Esophagus squamous epithelium (tissue), 5 donors: ENCODE results near the gene ZNF653. TPM values are rescaled to one million over a fixed set of nuclear protein-coding genes. Genes with fewer than 3 reads are reported as not detected.

Experiments used
- DNase-seq: peaks from one replicate; lab custom pipeline; 2025; lab: John Stamatoyannopoulos, UW
- H3K27ac ChIP-seq, 4 donors: fragments of 200-600 bp; sonication (generic); one replicate each; pipeline ENCODE4 v1.5.1; 2016 to 2019; ENCODE audit warnings: mild to moderate bottlenecking in 1 of 4
- H3K27me3 ChIP-seq, 4 donors: fragments of 200-600 bp; sonication (generic); 1 replicate in 3 of 4; 2 replicates in 1 of 4; pipeline versions ENCODE4 v1.5.1 to v1.6.0; 2017 to 2021; ENCODE audit warnings: antibody characterized with exemption in 1 of 4
- H3K36me3 ChIP-seq, 3 donors: fragments of 200-600 bp; sonication (generic); one replicate each; pipeline ENCODE4 v1.5.1; 2016 to 2019
- H3K4me1 ChIP-seq, 3 donors: fragments of 200-600 bp; sonication (generic); one replicate each; pipeline ENCODE4 v1.5.1; 2017 to 2019
- H3K4me3 ChIP-seq, 4 donors: fragments of 200-600 bp; sonication (generic); 1 replicate in 3 of 4; 2 replicates in 1 of 4; pipeline ENCODE4 v1.5.1; 2016 to 2019; ENCODE audit warnings: mild to moderate bottlenecking in 2 of 4, moderate library complexity in 1 of 4
- H3K9me3 ChIP-seq, 3 donors: fragments of 200-600 bp; sonication (generic); one replicate each; pipeline ENCODE4 v1.5.1; 2016 to 2019
- CTCF ChIP-seq, 6 experiments: fragments of 450-650 bp in 4 of 6; fragments of 200-600 bp in 2 of 6; sonication (generic) in 2 of 6; IDR thresholded peaks; one replicate each; pipeline ENCODE4 v1.5.1; 2016 to 2019; ENCODE audit warnings: antibody characterized with exemption in 6 of 6, mild to moderate bottlenecking in 4 of 6, moderate library complexity in 4 of 6
- POLR2A ChIP-seq, 4 donors: fragments of 450-650 bp; IDR thresholded peaks; one replicate each; pipeline ENCODE4 v1.6.1; 2017; ENCODE audit warnings: antibody characterized with exemption in 4 of 4, mild to moderate bottlenecking in 4 of 4, moderate library complexity in 3 of 4
- WGBS, 2 donors: methylation state at CpG; one replicate each; pipeline ENCODE4 v1.1.5; 2018; 5-methylcytosine and 5-hydroxymethylcytosine counted together
- intact Hi-C: fragments of 100-400 bp; cut with DNase I; formaldehyde crosslinking; loops from one replicate; pipeline ENCODE4 v1.15.0; 2022
- total RNA-seq, 4 donors: library from RNA; depleted of rRNA; stranded (reverse); fragments of >200 nt; gene quantifications; one replicate each; pipeline ENCODE4 v1.1.0, GENCODE V29; 2016
- donor health status: DM: yes; HTN: yes; CAD: no.

The ZNF653 gene
- total RNA-seq, 4 donors from 2014 or later = 3.6 to 10.2 (median 5.0) TPM

DNA sequence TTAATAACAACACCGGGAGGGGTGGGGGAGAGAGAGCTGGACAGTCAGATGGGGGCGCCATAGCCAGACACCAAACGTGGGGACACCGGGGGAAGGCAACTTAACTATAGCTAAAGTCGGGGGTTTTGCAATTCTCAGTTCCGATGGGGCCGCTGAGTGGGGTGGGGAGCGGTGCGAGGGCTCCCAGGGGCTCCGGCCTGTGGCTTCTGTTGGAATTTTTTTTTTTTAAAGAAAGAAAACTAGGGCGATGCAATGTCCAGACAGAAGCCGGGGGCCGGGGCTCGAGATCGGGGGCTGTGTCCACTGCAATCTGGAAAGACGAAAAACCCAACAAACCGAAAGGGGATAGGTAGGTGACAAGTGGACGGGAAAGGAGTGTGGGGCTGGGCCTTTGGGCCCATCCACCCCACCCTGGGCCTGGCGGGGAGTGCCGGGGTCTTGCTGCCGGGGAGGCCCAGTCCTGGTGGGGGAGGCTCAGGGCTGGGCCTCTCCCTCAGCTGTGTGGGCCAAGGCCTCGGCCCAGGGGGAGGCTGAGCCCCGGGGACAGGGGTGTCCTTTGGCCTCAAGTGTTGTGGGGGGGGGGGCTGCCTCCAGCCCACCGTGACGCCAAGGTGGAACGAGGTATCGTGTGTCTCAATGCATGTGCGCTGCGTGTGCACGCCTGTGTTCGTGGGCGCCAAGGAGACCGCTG is 52.9 kb downstream of the ZNF653 start:
- Histone ChIP-seq H3K36me3 (peaks cover 14 to 33% (median 18%) of the 10 kb centered on the region in 3 donors), H3K4me1 (peaks cover 0 to 9% (median 3%) of the 10 kb centered on the region in 3 donors), H3K9me3 (no peaks in the 10 kb centered on the region), H3K27me3 (peaks cover 0 to 14% (median 0%) of the 10 kb centered on the region in 4 donors), H3K4me3 (no peak overlapping the region), H3K27ac (no peak overlapping the region)
- no peak for DNase-seq
- WGBS, 2 donors = 63 to 84% methylated on average over 9 to 20 of the region's 33 CpGs
- TF ChIP-seq CTCF (IDR thresholded peaks at IDR 0.05) (no peak), POLR2A (IDR thresholded peaks at IDR 0.05) (no peak)
- intact Hi-C loops = no loop called here

DNA sequence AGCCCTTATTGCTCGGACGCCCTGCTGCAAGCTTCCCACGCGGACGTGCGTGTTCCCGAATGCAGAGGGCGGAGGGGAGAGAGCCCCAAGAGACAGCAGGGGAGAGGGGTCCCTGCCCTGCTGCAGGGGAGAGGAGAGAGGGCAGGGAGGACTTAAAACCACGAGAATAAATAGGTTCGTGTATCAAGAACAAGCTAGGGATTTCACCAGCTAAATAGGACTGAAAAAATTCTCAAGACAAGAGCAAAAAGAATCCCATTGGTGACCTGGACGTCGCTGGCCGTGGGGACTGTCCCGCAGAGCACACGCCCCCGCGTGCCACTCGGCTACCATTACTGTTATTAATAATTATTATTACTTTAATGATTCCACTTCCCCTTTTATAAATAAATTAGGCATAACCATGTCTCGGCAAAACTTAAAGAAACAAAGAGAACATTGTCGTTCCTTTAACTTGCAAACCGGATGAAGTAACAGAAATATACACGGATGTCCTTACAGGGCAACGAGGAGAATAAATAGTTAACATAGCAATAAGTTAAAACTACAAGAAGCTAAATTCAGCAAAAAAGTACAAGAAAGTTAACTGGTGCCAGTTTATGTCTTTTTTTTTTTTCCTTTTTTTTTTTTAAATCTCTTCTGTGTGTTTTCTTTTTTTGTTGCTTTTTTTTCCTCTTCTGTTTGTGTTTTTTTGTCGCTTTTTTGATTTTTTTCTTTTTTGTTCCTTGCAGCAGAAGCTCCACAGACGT is 53.6 kb downstream of the ZNF653 start:
- TF ChIP-seq POLR2A (IDR thresholded peaks at IDR 0.05) = no peak
- TF ChIP-seq CTCF (IDR thresholded peaks at IDR 0.05) = no peak
- DNase-seq = no peak
- Histone ChIP-seq H3K36me3 (peaks cover 22 to 41% (median 25%) of the 10 kb centered on the region in 3 donors), H3K27ac (no peak overlapping the region), H3K9me3 (no peaks in the 10 kb centered on the region), H3K4me3 (peak overlapping the region in 1 of 4 donors; percentile 2), H3K4me1 (peaks cover 0 to 9% (median 3%) of the 10 kb centered on the region in 3 donors), H3K27me3 (peaks cover 0 to 12% (median 0%) of the 10 kb centered on the region in 4 donors)
- whole genome bisulfite sequencing, 2 donors = 36 to 46% methylated on average over 19 to 20 of the region's 25 CpGs
- intact Hi-C loops = no loop called here

DNA sequence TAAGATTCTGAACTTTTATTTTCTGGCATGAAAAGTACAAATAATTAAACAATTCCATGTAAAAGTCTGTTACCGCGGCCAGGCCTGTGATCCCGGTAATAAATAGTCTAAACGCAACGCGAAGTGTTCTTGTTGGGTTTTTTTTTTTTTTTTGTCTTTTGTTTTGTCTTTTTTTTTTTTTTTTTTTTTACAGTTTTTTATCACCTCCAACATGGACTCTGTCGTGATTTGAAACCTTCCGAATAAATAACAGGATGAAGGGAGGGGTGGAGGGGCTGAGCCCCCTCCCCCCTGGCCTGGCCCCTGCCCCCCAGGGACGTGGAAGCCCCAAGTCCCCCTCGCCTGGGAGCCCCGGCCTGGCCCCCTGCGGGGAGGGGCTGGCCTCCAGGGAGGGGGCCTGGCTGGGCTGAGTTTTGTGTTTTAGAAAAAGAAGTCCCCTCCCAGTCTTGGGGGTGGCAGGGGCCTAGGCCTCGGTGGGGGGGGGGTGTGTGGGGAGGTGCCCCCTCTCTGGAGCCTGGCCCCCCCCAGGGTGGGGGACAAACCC is 54.2 kb downstream of the ZNF653 start:
- H3K4me3 ChIP-seq = peak overlapping the region in 1 of 4 donors; percentile 2
- no peak for DNase-seq
- WGBS, 2 donors = 27 to 50% methylated on average over 6 to 8 of the region's 13 CpGs
- no peak overlapping the region for H3K27ac ChIP-seq
- H3K27me3 ChIP-seq = peaks cover 0 to 12% (median 0%) of the 10 kb centered on the region in 4 donors
- no peaks in the 10 kb centered on the region for H3K9me3 ChIP-seq
- peaks cover 25 to 47% (median 31%) of the 10 kb centered on the region in 3 donors for H3K36me3 ChIP-seq
- TF ChIP-seq CTCF (IDR thresholded peaks at IDR 0.05) = no peak
- no peak for TF ChIP-seq POLR2A (IDR thresholded peaks at IDR 0.05)
- H3K4me1 ChIP-seq = peaks cover 0 to 9% (median 3%) of the 10 kb centered on the region in 3 donors
- intact Hi-C loops = no loop called here

DNA sequence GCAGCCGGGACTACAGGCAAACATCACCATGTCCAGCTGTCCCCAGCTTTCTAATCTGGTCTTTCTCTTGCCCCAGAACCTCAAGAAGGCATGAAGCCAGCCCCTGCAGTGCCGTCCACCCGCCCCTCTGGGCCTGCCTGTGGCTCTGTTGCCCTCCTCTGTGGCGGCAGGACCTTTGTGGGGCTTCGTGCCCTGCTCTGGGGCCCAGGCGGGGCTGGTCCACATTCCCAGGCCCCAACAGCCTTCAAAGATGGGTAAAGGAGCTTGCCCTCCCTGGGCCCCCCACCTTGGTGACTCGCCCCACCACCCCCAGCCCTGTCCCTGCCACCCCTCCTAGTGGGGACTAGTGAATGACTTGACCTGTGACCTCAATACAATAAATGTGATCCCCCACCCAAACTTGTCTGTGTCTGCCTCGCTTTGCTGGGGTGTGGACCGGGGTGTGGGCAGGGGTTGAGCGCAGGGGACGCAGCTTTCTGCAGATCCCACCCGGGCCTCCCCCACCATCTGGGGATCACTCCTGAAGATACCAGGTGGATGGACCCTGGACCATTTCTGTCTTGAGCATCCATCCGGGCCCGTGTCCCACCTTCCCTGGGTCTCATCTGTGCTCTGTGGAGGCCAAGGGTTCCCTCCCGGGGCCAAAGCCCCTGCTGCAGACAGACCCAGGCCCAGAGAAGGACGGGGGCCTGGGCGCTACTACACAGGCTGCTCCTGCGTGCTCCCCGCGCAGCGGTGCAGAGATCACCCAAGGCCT is 54.9 kb downstream of the ZNF653 start:
- intact Hi-C loops = no loop called here
- WGBS, 2 donors = 78 to 93% methylated on average over 5 to 14 of the region's 21 CpGs
- DNase-seq = no peak

More for the DNA sequence above, 54.9 kb downstream of the ZNF653 start:
- Histone ChIP-seq H3K27me3 (peaks cover 0 to 12% (median 0%) of the 10 kb centered on the region in 4 donors), H3K4me1 (peaks cover 0 to 9% (median 3%) of the 10 kb centered on the region in 3 donors), H3K27ac (no peak overlapping the region), H3K36me3 (peaks cover 30 to 54% (median 37%) of the 10 kb centered on the region in 3 donors), H3K4me3 (no peak overlapping the region), H3K9me3 (no peaks in the 10 kb centered on the region)
- TF ChIP-seq POLR2A (IDR thresholded peaks at IDR 0.05) (no peak), CTCF (IDR thresholded peaks at IDR 0.05) (no peak)
